K562 (cell line): ENCODE data around the gene IRF2BP2. TPM values are rescaled to one million over a fixed set of nuclear protein-coding genes. Genes with fewer than 3 reads are reported as not detected.

ENCODE experiments used
- ARID3B ChIP-seq: fragments of 250-450 bp; sonication (Bioruptor Pico); IDR thresholded peaks from 2 replicates; pipeline ENCODE4 v1.4.0; 2020; ENCODE audit warnings: borderline replicate concordance
- BHLHE40 ChIP-seq: IDR thresholded peaks from 2 replicates; pipeline ENCODE4 v1.6.1; 2011; ENCODE audit warnings: low read length, improper control_type of control experiment
- CCAR2 ChIP-seq: fragments of 200-400 bp; formaldehyde crosslinking; IDR thresholded peaks from 2 replicates; pipeline ENCODE4 v1.6.1; 2017; ENCODE audit warnings: mild to moderate bottlenecking, low read depth, low read length
- ELF4 ChIP-seq: fragments of 450-650 bp; formaldehyde crosslinking; IDR thresholded peaks from 2 replicates; pipeline ENCODE4 v1.4.0; 2022; ENCODE audit warnings: missing genetic modification characterization
- GTF2A2 ChIP-seq: IDR thresholded peaks from 2 replicates; pipeline ENCODE4 v1.6.1; 2016; ENCODE audit warnings: mild to moderate bottlenecking, missing genetic modification characterization, missing compliant biosample characterization
- HMGN3 ChIP-seq: IDR thresholded peaks from 2 replicates; pipeline ENCODE4 v1.6.1; 2011; ENCODE audit warnings: borderline replicate concordance, low read depth, mild to moderate bottlenecking, mixed read lengths, low read length; ENCODE audit not compliant: insufficient read length; ENCODE audit errors: extremely low read depth
- JUN ChIP-seq, 2 experiments: sonication (generic) in 1 of 2; formaldehyde crosslinking in 1 of 2; IDR thresholded peaks; 2 replicates each; pipeline versions ENCODE4 v1.6.1 to v1.8.0; 2012 to 2022; ENCODE audit warnings: borderline replicate concordance in 2 of 2, mild to moderate bottlenecking in 2 of 2, improper control_type of control experiment in 1 of 2, low read depth in 1 of 2, low read length in 1 of 2, missing genetic modification reagents in 1 of 2
- KLF1 ChIP-seq: fragments of 450-650 bp; IDR thresholded peaks from 2 replicates; pipeline ENCODE4 v1.6.1; 2016; ENCODE audit warnings: missing genetic modification characterization, missing compliant biosample characterization
- L3MBTL2 ChIP-seq: fragments of 450-650 bp; IDR thresholded peaks from 2 replicates; pipeline ENCODE4 v1.6.1; 2016; ENCODE audit warnings: mild to moderate bottlenecking, moderate library complexity
- MEIS2 ChIP-seq: fragments of 450-650 bp; IDR thresholded peaks from 2 replicates; pipeline ENCODE4 v1.6.1; 2014; ENCODE audit warnings: mild to moderate bottlenecking; ENCODE audit not compliant: partially characterized antibody
- MTA3 ChIP-seq: fragments of 450-650 bp; formaldehyde crosslinking; IDR thresholded peaks from 2 replicates; pipeline ENCODE4 v1.6.1; 2017; ENCODE audit warnings: mild to moderate bottlenecking, borderline replicate concordance
- POLR2A ChIP-seq: fragments of 450-650 bp; conservative IDR thresholded peaks from 2 replicates; pipeline ENCODE4 v1.6.1; 2016
- PTRF ChIP-seq: fragments of 450-650 bp; IDR thresholded peaks from 2 replicates; pipeline ENCODE4 v1.6.1; 2016; ENCODE audit warnings: mild to moderate bottlenecking, missing genetic modification characterization, missing compliant biosample characterization
- RBFOX2 ChIP-seq: fragments of 200-400 bp; formaldehyde crosslinking; IDR thresholded peaks from 2 replicates; pipeline ENCODE4 v1.6.1; 2017; ENCODE audit warnings: low read depth, mild to moderate bottlenecking, low read length, moderate library complexity
- SAFB ChIP-seq: fragments of 200-400 bp; formaldehyde crosslinking; IDR thresholded peaks from 2 replicates; pipeline ENCODE4 v1.6.1; 2017; ENCODE audit warnings: low read depth, low read length, borderline replicate concordance
- SMAD4 ChIP-seq: fragments of 250-450 bp; sonication (Bioruptor Pico); conservative IDR thresholded peaks from 2 replicates; pipeline ENCODE4 v1.8.0; 2021; ENCODE audit warnings: inconsistent platforms, mild to moderate bottlenecking, moderate library complexity
- TEAD4 ChIP-seq, 2 experiments: sonication (generic) in 1 of 2; formaldehyde crosslinking in 1 of 2; IDR thresholded peaks; 2 replicates each; pipeline versions ENCODE4 v1.6.1 to v1.8.0; 2012 to 2022; ENCODE audit warnings: borderline replicate concordance in 1 of 2, inconsistent platforms in 1 of 2, low read length in 1 of 2, mild to moderate bottlenecking in 1 of 2, missing genetic modification reagents in 1 of 2
- TFAP4 ChIP-seq: sonication (generic); formaldehyde crosslinking; IDR thresholded peaks from 2 replicates; pipeline ENCODE4 v1.8.0; 2022; ENCODE audit warnings: missing genetic modification reagents, mild to moderate bottlenecking, moderate library complexity, borderline replicate concordance
- TSC22D4 ChIP-seq: fragments of 450-650 bp; IDR thresholded peaks from 2 replicates; pipeline ENCODE4 v1.6.1; 2016; ENCODE audit warnings: missing genetic modification characterization, missing biosample characterization, control low read depth
- ZBTB7A ChIP-seq: IDR thresholded peaks from 2 replicates; pipeline ENCODE4 v1.6.1; 2011; ENCODE audit warnings: low read depth, mild to moderate bottlenecking, low read length, moderate library complexity, borderline replicate concordance; ENCODE audit not compliant: control insufficient read depth
- ZNF197 ChIP-seq: fragments of 200-800 bp; sonication (Bioruptor generic); IDR thresholded peaks from 2 replicates; pipeline ENCODE4 v1.6.1; 2016; ENCODE audit warnings: low read depth, missing genetic modification characterization, missing compliant biosample characterization
- ZNF445 ChIP-seq: fragments of 250-450 bp; sonication (Bioruptor Pico); IDR thresholded peaks from 2 replicates; pipeline ENCODE4 v1.4.0; 2020; ENCODE audit warnings: low read depth, mild to moderate bottlenecking, moderate library complexity
- polyA plus RNA-seq, 8 experiments: library from polyadenylated mRNA; depleted of rRNA in 4 of 8; stranded (reverse) in 5 of 8; unstranded in 3 of 8; fragments of >200 nt; fragmentation: Nextera tagmentation in 2 of 8; fragmentation: Illumina TruSeq in 1 of 8; extraction: Ambion mirVana in 2 of 8; extraction: Trizol in 1 of 8; gene quantifications; 2 replicates each; pipeline versions ENCODE4 v1.2.1 to v1.2.3, GENCODE V29; 2011 to 2014; ENCODE audit warnings: inconsistent platforms in 1 of 8, missing spikeins in 1 of 8
- total RNA-seq, 7 experiments: library from RNA; depleted of rRNA in 6 of 7; stranded (reverse); fragments of >200 nt in 6 of 7; fragmentation: Illumina TruSeq in 2 of 7; extraction: Trizol in 2 of 7; gene quantifications; 2 replicates each; pipeline versions ENCODE4 v1.2.1 to v1.2.3, GENCODE V29; 2011 to 2021; ENCODE audit warnings: low replicate concordance in 1 of 7

Gene IRF2BP2
- total and polyA plus RNA-seq, 9 of the 15 experiments (the other 6 are each of a cell fraction or from before 2014, with no cell fraction given), result 7.7 to 68.6 (median 22.1) TPM

GRCh38 chr1:234610666-234611224 lies 767 bp upstream of the IRF2BP2 start (continued):
- TF ChIP-seq JUN (IDR thresholded peaks at IDR 0.05; ENCODE audit: borderline replicate concordance, low read depth, low read length) (no peak), JUN (CRISPR knock-in tag; IDR thresholded peaks at IDR 0.05; ENCODE audit: borderline replicate concordance) (no peak), TSC22D4 (tag) (no peak), ELF4 (no peak), HMGN3 (no peak), TEAD4 (IDR thresholded peaks at IDR 0.05; ENCODE audit: low read length) (no peak), TEAD4 (CRISPR knock-in tag; IDR thresholded peaks at IDR 0.05; ENCODE audit: borderline replicate concordance) (peak; percentile 77; the same call in 1 of the 2 replicates), MEIS2 (peak; percentile 13), RBFOX2 (peak; percentile 91), ZNF445 (no peak), GTF2A2 (no peak), ZBTB7A (peak; percentile 39; the same call in 1 of the 2 replicates), TFAP4 (peak; percentile 67; the same call in 1 of the 2 replicates), MTA3 (peak; percentile 21; the same call in 1 of the 2 replicates), SAFB (peak; percentile 83), L3MBTL2 (peak; percentile 90), POLR2A (no peak), CCAR2 (no peak), KLF1 (tag) (0 out of 2 replicates have a peak, but pooled peaks have one; percentile 35), BHLHE40 (peak; percentile 4; the same call in 1 of the 2 replicates), PTRF (tag) (no peak), ARID3B (CRISPR knock-in tag) (no peak), ZNF197 (CRISPR knock-in tag) (0 out of 2 replicates have a peak, but pooled peaks have one; percentile 11), SMAD4 (peak; percentile 28; the same call in 1 of the 2 replicates)
